Activated naive CD4-positive, alpha-beta T cell treated with anti-CD3 and anti-CD28 coated beads, Interleukin-2, amount 10 ng/mL, durations not matched to agents 7 days and 5 days (primary cell): ENCODE results near the gene SCAF11.
"Not testable (repeated sequence)": the region's sequence is repeated elsewhere in the genome, so short reads cannot be mapped to it uniquely, and the experiment has no call there.

Experiments
- CTCF ChIA-PET: fragments of 350-600 bp; sonication (Branson Sonifier 250); formaldehyde crosslinking; loops from one replicate; lab custom pipeline; 2021; ENCODE audit warnings: antibody characterized with exemption; lab: Charles Lee
- DNase-seq: peaks from one replicate; pipeline ENCODE4 v3.0.0-alpha.2; 2020
- H3K27ac Mint-ChIP-seq: one replicate; pipeline ENCODE4 v1.8.0; 2021; ENCODE audit warnings: mild to moderate bottlenecking, moderate library complexity, mixed read lengths
- H3K27me3 Mint-ChIP-seq: one replicate; pipeline ENCODE4 v1.8.0; 2021; ENCODE audit warnings: mild to moderate bottlenecking, mixed read lengths
- H3K36me3 Mint-ChIP-seq: one replicate; pipeline ENCODE4 v1.8.0; 2021; ENCODE audit warnings: mixed read lengths
- H3K4me1 Mint-ChIP-seq: one replicate; pipeline ENCODE4 v1.8.0; 2021; ENCODE audit warnings: mixed read lengths
- H3K4me3 Mint-ChIP-seq: one replicate; pipeline ENCODE4 v1.8.0; 2021; ENCODE audit warnings: mild to moderate bottlenecking, moderate library complexity, mixed read lengths
- H3K9me3 Mint-ChIP-seq: one replicate; pipeline ENCODE4 v1.8.0; 2021; ENCODE audit warnings: mixed read lengths

The SCAF11 gene

GRCh38 chr12:45990468-45991283 lies at the start of gene SCAF11:
SCAF11 (minus strand) TSS chr12:45990574; CDS start chr12:45964167, 26,407 bp downstream.
- H3K27me3 Mint-ChIP-seq, result peaks cover 15% of the 10 kb centered on the region
- DNase-seq, result peak; percentile 100
- CTCF ChIA-PET, result interaction anchor here (0.9 to 1.8 kb wide), 5 partner anchors 10 to 335 kb away, joined by 4 to 6 read pairs (median 5); partner anchors contain the start of gene SLC38A1
- peaks cover 28% of the 10 kb centered on the region for H3K36me3 Mint-ChIP-seq
- no peaks in the 10 kb centered on the region for H3K9me3 Mint-ChIP-seq
- H3K4me1 Mint-ChIP-seq, result peaks cover 43% of the 10 kb centered on the region
- H3K27ac Mint-ChIP-seq, result peak within 1 kb of the TSS; percentile 95
- peak within 1 kb of the TSS; percentile 81 for H3K4me3 Mint-ChIP-seq

GRCh38 chr12:46037066-46037465 lies 46.7 kb upstream of the SCAF11 start:
- CTCF ChIA-PET, H3K4me1 Mint-ChIP-seq, H3K27me3 Mint-ChIP-seq, H3K4me3 Mint-ChIP-seq, DNase-seq, H3K9me3 Mint-ChIP-seq, H3K27ac Mint-ChIP-seq, H3K36me3 Mint-ChIP-seq: not testable (repeated sequence)

GRCh38 chr12:46027172-46027571 lies 36.8 kb upstream of the SCAF11 start:
- H3K4me1 Mint-ChIP-seq, result no peaks in the 10 kb centered on the region
- no peak overlapping the region for H3K27ac Mint-ChIP-seq
- no peak for DNase-seq
- no peaks in the 10 kb centered on the region for H3K36me3 Mint-ChIP-seq
- CTCF ChIA-PET, result no interaction called here
- H3K9me3 Mint-ChIP-seq, result peaks cover 30% of the 10 kb centered on the region
- peaks cover 19% of the 10 kb centered on the region for H3K27me3 Mint-ChIP-seq
- no peak overlapping the region for H3K4me3 Mint-ChIP-seq

GRCh38 chr12:46024099-46024498 lies 33.7 kb upstream of the SCAF11 start:
- Mint-ChIP-seq H3K4me3 (no peak overlapping the region), H3K27me3 (peaks cover 21% of the 10 kb centered on the region), H3K4me1 (no peaks in the 10 kb centered on the region), H3K36me3 (no peaks in the 10 kb centered on the region), H3K9me3 (peaks cover 36% of the 10 kb centered on the region), H3K27ac (no peak overlapping the region)
- CTCF ChIA-PET, result interaction anchor here (0.6 kb wide), 1 partner anchor 266 kb away, joined by 3 read pairs; no protein-coding TSS in a partner anchor
- no peak for DNase-seq

- Mint-ChIP-seq H3K27ac (no peak overlapping the region), H3K9me3 (peaks cover 19% of the 10 kb centered on the region), H3K4me3 (no peak overlapping the region), H3K27me3 (peaks cover 21% of the 10 kb centered on the region), H3K36me3 (no peaks in the 10 kb centered on the region), H3K4me1 (no peaks in the 10 kb centered on the region)
- CTCF ChIA-PET, result no interaction called here
- no peak for DNase-seq
These were observed 30.4 kb upstream of the SCAF11 start for GRCh38 chr12:46020768-46021167.

GRCh38 chr12:46018712-46019111 lies 28.3 kb upstream of the SCAF11 start:
- peaks cover 19% of the 10 kb centered on the region for H3K27me3 Mint-ChIP-seq
- H3K9me3 Mint-ChIP-seq, CTCF ChIA-PET, H3K27ac Mint-ChIP-seq, DNase-seq, H3K36me3 Mint-ChIP-seq, H3K4me1 Mint-ChIP-seq, H3K4me3 Mint-ChIP-seq: not testable (repeated sequence)

- H3K36me3 Mint-ChIP-seq, CTCF ChIA-PET, DNase-seq, H3K4me1 Mint-ChIP-seq, H3K4me3 Mint-ChIP-seq, H3K27ac Mint-ChIP-seq, H3K9me3 Mint-ChIP-seq: not testable (repeated sequence)
- peaks cover 12% of the 10 kb centered on the region for H3K27me3 Mint-ChIP-seq
These were observed 27.5 kb upstream of the SCAF11 start for GRCh38 chr12:46017866-46018375.

GRCh38 chr12:46005823-46006222 lies 15.4 kb upstream of the SCAF11 start:
- CTCF ChIA-PET, result interaction anchor here (0.6 to 2.3 kb wide), 3 partner anchors 9 to 461 kb away, joined by 3 to 9 read pairs (median 3); no protein-coding TSS in a partner anchor
- no peak overlapping the region for H3K27ac Mint-ChIP-seq
- no peaks in the 10 kb centered on the region for H3K4me1 Mint-ChIP-seq
- DNase-seq, result no peak
- no peaks in the 10 kb centered on the region for H3K36me3 Mint-ChIP-seq
- H3K9me3 Mint-ChIP-seq, result no peaks in the 10 kb centered on the region
- peaks cover 4% of the 10 kb centered on the region for H3K27me3 Mint-ChIP-seq
- H3K4me3 Mint-ChIP-seq, result no peak overlapping the region

- H3K27ac Mint-ChIP-seq, result no peak overlapping the region
- CTCF ChIA-PET, result interaction anchor here (0.6 to 2.3 kb wide), 4 partner anchors 9 to 461 kb away, joined by 3 to 9 read pairs (median 3); no protein-coding TSS in a partner anchor
These were observed 14.9 kb upstream of the SCAF11 start for GRCh38 chr12:46005151-46005797.

GRCh38 chr12:46004715-46005114 lies 14.3 kb upstream of the SCAF11 start:
- Mint-ChIP-seq H3K27ac (no peak overlapping the region), H3K4me3 (no peak overlapping the region), H3K9me3 (no peaks in the 10 kb centered on the region), H3K36me3 (no peaks in the 10 kb centered on the region), H3K4me1 (no peaks in the 10 kb centered on the region), H3K27me3 (peaks cover 4% of the 10 kb centered on the region)
- CTCF ChIA-PET, result interaction anchor here (1.0 to 2.3 kb wide), 2 partner anchors 242 to 460 kb away, joined by 3 to 9 read pairs; no protein-coding TSS in a partner anchor
- no peak for DNase-seq

More at GRCh38 chr12:46005151-46005797, 14.9 kb upstream of the SCAF11 start:
- Mint-ChIP-seq H3K9me3 (no peaks in the 10 kb centered on the region), H3K4me1 (no peaks in the 10 kb centered on the region), H3K4me3 (no peak overlapping the region), H3K27me3 (peaks cover 4% of the 10 kb centered on the region), H3K36me3 (no peaks in the 10 kb centered on the region)
- DNase-seq, result no peak

- DNase-seq, H3K27me3 Mint-ChIP-seq, H3K36me3 Mint-ChIP-seq, H3K27ac Mint-ChIP-seq, H3K9me3 Mint-ChIP-seq, H3K4me3 Mint-ChIP-seq, CTCF ChIA-PET, H3K4me1 Mint-ChIP-seq: not testable (repeated sequence)
These were observed 9.7 kb upstream of the SCAF11 start for GRCh38 chr12:46000076-46000475.

- Mint-ChIP-seq H3K36me3 (peaks cover 3% of the 10 kb centered on the region), H3K4me3 (no peak overlapping the region), H3K27ac (no peak overlapping the region), H3K9me3 (no peaks in the 10 kb centered on the region), H3K27me3 (peaks cover 15% of the 10 kb centered on the region), H3K4me1 (peaks cover 7% of the 10 kb centered on the region)
- DNase-seq, result no peak
- CTCF ChIA-PET, result no interaction called here
These were observed 4.4 kb upstream of the SCAF11 start for GRCh38 chr12:45994736-45995135.

- CTCF ChIA-PET, result interaction anchor here (0.9 to 1.8 kb wide), 6 partner anchors 11 to 336 kb away, joined by 3 to 6 read pairs (median 4); partner anchors contain the start of gene SLC38A1
- Mint-ChIP-seq H3K27ac (peak overlapping the region; percentile 95), H3K9me3 (no peaks in the 10 kb centered on the region), H3K27me3 (peaks cover 15% of the 10 kb centered on the region), H3K4me3 (peak overlapping the region; percentile 81), H3K36me3 (peaks cover 19% of the 10 kb centered on the region), H3K4me1 (peaks cover 34% of the 10 kb centered on the region)
- peak; percentile 84 for DNase-seq
These were observed 1.2 kb upstream of the SCAF11 start for GRCh38 chr12:45991284-45992249.
